ENCODE results near the gene RPN2.

- TF ChIP-seq POLR2AphosphoS5 (IDR thresholded peaks at IDR 0.05; ENCODE audit: borderline replicate concordance, low read depth, low read length) (no peak), EZH2 (IDR thresholded peaks at IDR 0.05) (no peak)
Observed at GRCh38 chr20:37205130-37205529, 26.0 kb downstream of the RPN2 start.

Data from SK-N-MC (cell line).